Osteoblast (primary cell): ENCODE measurements around the gene FAM120A. TPM values are rescaled to one million over a fixed set of nuclear protein-coding genes. Genes with fewer than 3 reads are reported as not detected.

Source experiments
- DNase-seq: peaks from one replicate; pipeline ENCODE4 v3.0.0; 2011; ENCODE audit warnings: low spot score, mixed read lengths; ENCODE audit not compliant: insufficient read length; ENCODE audit errors: missing footprints
- H2AFZ ChIP-seq: 2 replicates; pipeline ENCODE4 v1.6.0; 2011; ENCODE audit warnings: mild to moderate bottlenecking, low read length
- H3K27ac ChIP-seq: 2 replicates; pipeline ENCODE4 v1.5.1; 2011; ENCODE audit warnings: mild to moderate bottlenecking, low read depth, low read length, moderate library complexity
- H3K27me3 ChIP-seq: 2 replicates; pipeline ENCODE4 v1.6.0; 2012; ENCODE audit warnings: mild to moderate bottlenecking, control low read depth, inconsistent platforms, low read length, moderate library complexity; ENCODE audit not compliant: insufficient read depth
- H3K36me3 ChIP-seq: 2 replicates; pipeline ENCODE4 v1.5.1; 2011; ENCODE audit warnings: mild to moderate bottlenecking, low read length, control low read depth, moderate library complexity; ENCODE audit not compliant: insufficient read depth
- H3K4me1 ChIP-seq: 2 replicates; pipeline ENCODE4 v1.5.1; 2011; ENCODE audit warnings: mild to moderate bottlenecking, low read length, control low read depth, moderate library complexity; ENCODE audit not compliant: insufficient read depth
- H3K4me2 ChIP-seq: 2 replicates; pipeline ENCODE4 v1.6.0; 2011; ENCODE audit warnings: mild to moderate bottlenecking, low read length; ENCODE audit not compliant: insufficient read depth
- H3K4me3 ChIP-seq: fragments of 200-600 bp; sonication (generic); 3 replicates; pipeline ENCODE4 v1.5.1; 2012; ENCODE audit warnings: mild to moderate bottlenecking, low read length, inconsistent platforms; ENCODE audit not compliant: insufficient read depth
- H3K79me2 ChIP-seq: 2 replicates; pipeline ENCODE4 v1.6.0; 2012; ENCODE audit warnings: mild to moderate bottlenecking, low read length, control low read depth, inconsistent platforms; ENCODE audit not compliant: insufficient read depth
- H3K9me3 ChIP-seq: 2 replicates; pipeline ENCODE4 v1.5.1; 2011; ENCODE audit warnings: low read depth, low read length, control low read depth
- H4K20me1 ChIP-seq: 2 replicates; pipeline ENCODE4 v1.6.0; 2012; ENCODE audit warnings: mild to moderate bottlenecking, low read length, control low read depth; ENCODE audit not compliant: insufficient read depth
- CTCF ChIP-seq: IDR thresholded peaks from 2 replicates; pipeline ENCODE4 v1.5.1; 2011; ENCODE audit warnings: mild to moderate bottlenecking, low read depth, low read length, moderate library complexity; ENCODE audit errors: extremely low read depth
- total RNA-seq: library from RNA; depleted of rRNA; stranded (reverse); fragments of >200 nt; gene quantifications from 2 replicates; pipeline ENCODE4 v1.2.3, GENCODE V29; 2012

Gene FAM120A
- total RNA-seq, 1 donor: 136 TPM

GRCh38 chr9:93541005-93541404 lies 89.5 kb downstream of the FAM120A start:
- no peaks in the 10 kb centered on the region for H3K27me3 ChIP-seq
- H3K79me2 ChIP-seq: peaks cover 15% of the 10 kb centered on the region
- no peak overlapping the region for H3K4me2 ChIP-seq
- H3K4me1 ChIP-seq: no peaks in the 10 kb centered on the region
- no peaks in the 10 kb centered on the region for H3K9me3 ChIP-seq
- peaks cover 41% of the 10 kb centered on the region for H3K36me3 ChIP-seq
- no peak overlapping the region for H3K27ac ChIP-seq
- TF ChIP-seq CTCF: no peak
- no peak for DNase-seq
- H3K4me3 ChIP-seq: no peak overlapping the region
- H2AFZ ChIP-seq: no peak overlapping the region
- H4K20me1 ChIP-seq: peaks cover 14% of the 10 kb centered on the region

GRCh38 chr9:93541581-93542349 lies 90.3 kb downstream of the FAM120A start:
- H3K9me3 ChIP-seq: no peaks in the 10 kb centered on the region
- no peaks in the 10 kb centered on the region for H3K27me3 ChIP-seq
- no peak for TF ChIP-seq CTCF
- peaks cover 22% of the 10 kb centered on the region for H3K79me2 ChIP-seq
- no peak for DNase-seq
- no peak overlapping the region for H3K27ac ChIP-seq
- no peaks in the 10 kb centered on the region for H3K4me1 ChIP-seq
- H3K4me3 ChIP-seq: no peak overlapping the region
- H3K36me3 ChIP-seq: peaks cover 41% of the 10 kb centered on the region
- peaks cover 13% of the 10 kb centered on the region for H4K20me1 ChIP-seq
- no peak overlapping the region for H3K4me2 ChIP-seq
- no peak overlapping the region for H2AFZ ChIP-seq

GRCh38 chr9:93543117-93543516 lies 91.6 kb downstream of the FAM120A start:
- no peak for DNase-seq
- no peaks in the 10 kb centered on the region for H3K9me3 ChIP-seq
- TF ChIP-seq CTCF: no peak
- peaks cover 28% of the 10 kb centered on the region for H3K79me2 ChIP-seq
- no peak overlapping the region for H3K4me2 ChIP-seq
- H3K36me3 ChIP-seq: peaks cover 36% of the 10 kb centered on the region
- H3K27ac ChIP-seq: no peak overlapping the region
- H3K4me3 ChIP-seq: no peak overlapping the region
- H3K27me3 ChIP-seq: no peaks in the 10 kb centered on the region
- no peak overlapping the region for H2AFZ ChIP-seq
- H3K4me1 ChIP-seq: no peaks in the 10 kb centered on the region
- H4K20me1 ChIP-seq: peaks cover 13% of the 10 kb centered on the region

- no peak overlapping the region for H3K4me3 ChIP-seq
- H3K4me1 ChIP-seq: no peaks in the 10 kb centered on the region
- no peak for TF ChIP-seq CTCF
Measured at GRCh38 chr9:93546356-93546755, 94.9 kb downstream of the FAM120A start.

More at GRCh38 chr9:93546356-93546755, 94.9 kb downstream of the FAM120A start:
- H2AFZ ChIP-seq: no peak overlapping the region
- H3K36me3 ChIP-seq: peaks cover 33% of the 10 kb centered on the region
- DNase-seq: no peak
- H3K27me3 ChIP-seq: no peaks in the 10 kb centered on the region
- no peak overlapping the region for H3K27ac ChIP-seq
- no peak overlapping the region for H3K4me2 ChIP-seq
- no peaks in the 10 kb centered on the region for H3K9me3 ChIP-seq
- peaks cover 18% of the 10 kb centered on the region for H3K79me2 ChIP-seq
- H4K20me1 ChIP-seq: peaks cover 11% of the 10 kb centered on the region
